Measurements from ENCODE around the gene ZNF121.
"Not testable (repeated sequence)": the region's sequence is repeated elsewhere in the genome, so short reads cannot be mapped to it uniquely, and the experiment has no call there.

ZNF121 gene

DNA sequence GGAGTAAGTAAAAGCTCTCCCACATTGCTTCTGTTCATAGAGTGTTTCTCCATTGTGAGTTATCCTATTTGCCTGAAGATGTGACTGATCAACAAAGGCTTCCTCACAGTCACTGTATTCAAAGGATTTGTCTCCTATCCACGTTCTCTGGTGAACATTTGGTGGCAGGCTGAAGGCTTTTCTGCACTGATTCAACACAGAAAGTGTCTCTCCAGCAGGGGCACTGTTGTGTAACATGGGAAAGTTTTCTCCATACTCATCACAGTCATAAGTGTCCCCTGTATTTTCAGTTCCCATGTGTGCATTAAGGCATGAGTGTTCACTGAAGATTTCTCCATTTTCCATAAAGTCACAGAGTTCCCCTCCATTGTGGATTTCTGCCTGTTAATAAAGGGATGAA lies 17.6 kb downstream of the ZNF121 start:
- TF ChIP-seq ZFX (IDR thresholded peaks at IDR 0.05; ENCODE audit: borderline replicate concordance), result no peak
- TF ChIP-seq, protein P1, sequence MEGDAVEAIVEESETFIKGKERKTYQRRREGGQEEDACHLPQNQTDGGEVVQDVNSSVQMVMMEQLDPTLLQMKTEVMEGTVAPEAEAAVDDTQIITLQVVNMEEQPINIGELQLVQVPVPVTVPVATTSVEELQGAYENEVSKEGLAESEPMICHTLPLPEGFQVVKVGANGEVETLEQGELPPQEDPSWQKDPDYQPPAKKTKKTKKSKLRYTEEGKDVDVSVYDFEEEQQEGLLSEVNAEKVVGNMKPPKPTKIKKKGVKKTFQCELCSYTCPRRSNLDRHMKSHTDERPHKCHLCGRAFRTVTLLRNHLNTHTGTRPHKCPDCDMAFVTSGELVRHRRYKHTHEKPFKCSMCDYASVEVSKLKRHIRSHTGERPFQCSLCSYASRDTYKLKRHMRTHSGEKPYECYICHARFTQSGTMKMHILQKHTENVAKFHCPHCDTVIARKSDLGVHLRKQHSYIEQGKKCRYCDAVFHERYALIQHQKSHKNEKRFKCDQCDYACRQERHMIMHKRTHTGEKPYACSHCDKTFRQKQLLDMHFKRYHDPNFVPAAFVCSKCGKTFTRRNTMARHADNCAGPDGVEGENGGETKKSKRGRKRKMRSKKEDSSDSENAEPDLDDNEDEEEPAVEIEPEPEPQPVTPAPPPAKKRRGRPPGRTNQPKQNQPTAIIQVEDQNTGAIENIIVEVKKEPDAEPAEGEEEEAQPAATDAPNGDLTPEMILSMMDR (IDR thresholded peaks at IDR 0.05), result peak; percentile 19; the same call in 1 of the 2 replicates
- H3K27ac ChIP-seq, result no peak overlapping the region

DNA sequence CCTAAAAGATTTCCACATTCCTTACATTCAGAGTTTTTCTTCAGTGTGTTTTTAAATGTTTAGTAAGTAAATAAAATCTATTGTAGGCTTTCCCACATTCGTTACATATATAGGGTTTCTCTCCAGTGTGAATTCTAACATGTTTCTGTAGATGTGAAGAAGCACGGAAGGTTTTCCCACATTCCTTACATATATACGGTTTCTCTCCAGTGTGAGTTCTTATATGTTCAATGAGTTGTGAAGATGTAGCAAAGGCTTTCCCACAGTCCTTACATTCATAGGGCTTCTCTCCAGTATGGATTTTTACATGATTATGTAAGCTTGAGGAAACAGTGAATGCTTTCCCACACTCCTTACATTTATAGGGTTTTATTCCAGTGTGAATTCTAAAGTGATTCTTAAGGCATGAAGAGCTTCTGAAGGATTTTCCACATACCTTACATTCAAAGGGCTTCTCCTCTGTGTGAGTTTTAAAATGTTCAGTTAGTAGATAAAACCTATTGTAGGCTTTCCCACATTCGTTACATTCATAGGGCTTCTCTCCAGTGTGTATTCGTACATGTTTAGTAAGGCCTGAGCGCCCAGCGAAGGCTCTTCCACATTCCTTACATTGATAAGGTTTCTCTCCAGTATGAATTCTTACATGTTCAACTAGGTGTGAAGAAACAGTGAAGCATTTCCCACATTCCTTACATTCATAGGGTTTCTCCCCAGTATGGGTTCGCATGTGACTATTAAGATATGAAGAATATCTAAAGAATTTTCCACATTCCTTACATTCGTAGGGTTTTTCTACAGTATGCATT lies 18.2 kb downstream of the ZNF121 start:
- TF ChIP-seq, protein P1 (IDR thresholded peaks at IDR 0.05), result no peak
- no peak for TF ChIP-seq ZFX (IDR thresholded peaks at IDR 0.05; ENCODE audit: borderline replicate concordance)
- no peak overlapping the region for H3K27ac ChIP-seq

DNA sequence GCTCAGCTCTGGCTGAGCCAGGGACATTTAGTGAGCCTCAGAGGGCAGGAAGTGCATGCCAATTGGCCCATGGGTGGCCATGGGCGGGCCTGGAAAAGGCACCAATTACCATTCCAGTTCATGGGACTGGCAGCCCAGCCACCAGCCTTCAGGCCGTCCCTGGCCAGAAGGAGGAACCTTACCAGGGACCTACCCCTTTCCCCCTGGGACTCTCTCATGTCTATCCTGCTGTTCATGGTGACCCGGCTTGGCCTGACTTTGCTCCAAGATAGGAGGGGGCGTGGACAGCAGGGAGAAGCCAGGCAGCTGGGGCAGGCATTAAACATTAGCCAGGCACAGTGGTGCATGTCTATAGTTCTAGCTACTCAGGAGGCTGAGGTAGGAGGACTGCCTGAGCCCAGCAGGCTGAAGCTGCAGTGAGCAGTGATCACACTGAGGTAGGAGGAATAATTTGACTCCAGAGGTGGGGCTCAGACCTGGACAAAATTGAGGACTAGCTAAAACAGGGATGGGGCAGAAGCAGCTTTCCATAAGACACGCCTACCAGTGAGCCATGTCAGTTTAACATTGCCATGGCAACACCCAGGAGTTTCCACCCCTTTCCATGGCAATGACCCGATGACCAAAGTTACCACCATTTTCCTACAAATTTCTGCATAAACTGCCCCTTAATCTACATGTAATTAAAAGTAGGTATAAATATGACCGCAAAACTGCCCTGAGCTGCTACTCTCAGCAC lies 31.6 kb downstream of the ZNF121 start:
- no peak overlapping the region for H3K27ac ChIP-seq
- TF ChIP-seq, protein P1 (IDR thresholded peaks at IDR 0.05), result no peak
- TF ChIP-seq ZFX (IDR thresholded peaks at IDR 0.05; ENCODE audit: borderline replicate concordance), result no peak

DNA sequence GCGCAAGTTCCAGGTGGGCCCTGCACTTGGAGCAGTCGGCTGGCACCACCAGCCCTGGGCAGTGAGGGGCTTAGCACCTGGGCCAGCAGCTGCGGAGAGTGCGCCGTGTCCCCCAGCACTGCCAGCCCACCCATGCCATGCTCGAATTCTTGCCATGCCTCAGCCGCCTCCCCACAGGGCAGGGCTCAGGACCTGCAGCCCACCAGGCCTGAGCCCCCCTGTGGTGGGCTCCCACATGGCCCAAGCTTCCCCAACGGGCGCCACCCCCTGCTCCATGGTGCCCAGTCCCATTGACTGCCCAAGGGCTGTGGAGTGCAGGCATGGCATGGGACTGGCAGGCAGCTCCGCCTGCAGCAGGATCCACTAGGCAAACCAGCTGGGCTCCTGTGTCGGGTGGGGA lies 36.4 kb downstream of the ZNF121 start:
- TF ChIP-seq ZFX (IDR thresholded peaks at IDR 0.05; ENCODE audit: borderline replicate concordance), result no peak
- TF ChIP-seq, protein P1 (IDR thresholded peaks at IDR 0.05), result no peak
- no peak overlapping the region for H3K27ac ChIP-seq

DNA sequence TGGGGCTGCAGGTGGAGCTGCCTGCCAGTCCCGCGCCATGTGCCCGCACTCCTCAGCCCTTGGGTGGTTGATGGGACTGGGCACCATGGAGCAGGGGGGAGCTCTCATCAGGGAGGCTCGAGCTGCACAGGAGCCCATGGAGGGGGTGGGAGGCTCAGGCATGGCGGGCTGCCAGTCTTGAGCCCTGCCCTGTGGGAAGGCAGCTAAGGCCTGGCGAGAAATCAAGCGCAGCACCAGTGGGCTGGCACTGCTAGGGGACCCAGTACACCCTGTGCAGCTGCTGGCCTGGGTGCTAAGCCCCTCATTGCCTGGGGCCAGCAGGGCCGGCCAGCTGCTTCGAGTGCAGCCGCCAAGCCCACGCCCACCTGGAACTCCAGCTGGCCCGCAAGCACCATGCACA lies 43.0 kb downstream of the ZNF121 start:
- H3K27ac ChIP-seq, result not testable (repeated sequence)

DNA sequence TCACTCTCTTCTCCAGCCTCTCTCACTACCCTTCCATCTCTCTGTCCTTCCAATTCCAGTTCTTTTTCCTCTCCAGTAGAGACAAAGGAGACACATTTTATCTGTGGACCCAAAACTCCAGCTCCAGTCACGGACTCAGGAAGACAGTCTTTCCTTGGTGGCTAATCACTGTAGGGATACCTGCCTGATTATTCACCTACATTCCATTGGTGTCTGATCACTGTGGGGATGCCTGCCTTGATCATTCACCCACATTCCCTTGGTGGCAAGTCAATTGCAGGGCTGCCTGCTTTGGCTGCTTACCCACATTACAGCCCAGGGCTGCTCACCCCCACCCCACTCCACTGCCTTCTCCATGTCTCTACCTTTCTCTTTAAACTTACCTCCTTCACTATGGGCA lies 44.4 kb downstream of the ZNF121 start:
- H3K27ac ChIP-seq, result not testable (repeated sequence)

DNA sequence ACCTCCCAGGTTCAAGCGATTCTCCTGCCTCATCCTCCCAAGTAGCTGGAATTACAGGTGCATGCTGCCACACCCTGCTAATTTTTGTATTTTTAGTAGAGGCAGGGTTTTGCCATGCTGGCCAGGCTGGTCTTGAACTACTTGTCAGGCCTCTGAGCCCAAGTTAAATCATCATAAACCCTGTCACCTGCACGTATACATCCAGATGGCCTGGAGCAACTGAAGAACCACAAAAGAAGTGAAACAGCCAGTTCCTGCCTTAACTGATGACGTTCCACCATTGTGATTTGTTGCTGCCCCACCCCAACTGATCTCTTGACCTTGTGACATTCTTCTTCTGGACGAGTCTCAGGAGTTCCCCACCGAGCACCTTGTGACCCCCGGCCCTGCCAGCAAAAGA lies 45.1 kb downstream of the ZNF121 start:
- not testable (repeated sequence) for H3K27ac ChIP-seq

DNA sequence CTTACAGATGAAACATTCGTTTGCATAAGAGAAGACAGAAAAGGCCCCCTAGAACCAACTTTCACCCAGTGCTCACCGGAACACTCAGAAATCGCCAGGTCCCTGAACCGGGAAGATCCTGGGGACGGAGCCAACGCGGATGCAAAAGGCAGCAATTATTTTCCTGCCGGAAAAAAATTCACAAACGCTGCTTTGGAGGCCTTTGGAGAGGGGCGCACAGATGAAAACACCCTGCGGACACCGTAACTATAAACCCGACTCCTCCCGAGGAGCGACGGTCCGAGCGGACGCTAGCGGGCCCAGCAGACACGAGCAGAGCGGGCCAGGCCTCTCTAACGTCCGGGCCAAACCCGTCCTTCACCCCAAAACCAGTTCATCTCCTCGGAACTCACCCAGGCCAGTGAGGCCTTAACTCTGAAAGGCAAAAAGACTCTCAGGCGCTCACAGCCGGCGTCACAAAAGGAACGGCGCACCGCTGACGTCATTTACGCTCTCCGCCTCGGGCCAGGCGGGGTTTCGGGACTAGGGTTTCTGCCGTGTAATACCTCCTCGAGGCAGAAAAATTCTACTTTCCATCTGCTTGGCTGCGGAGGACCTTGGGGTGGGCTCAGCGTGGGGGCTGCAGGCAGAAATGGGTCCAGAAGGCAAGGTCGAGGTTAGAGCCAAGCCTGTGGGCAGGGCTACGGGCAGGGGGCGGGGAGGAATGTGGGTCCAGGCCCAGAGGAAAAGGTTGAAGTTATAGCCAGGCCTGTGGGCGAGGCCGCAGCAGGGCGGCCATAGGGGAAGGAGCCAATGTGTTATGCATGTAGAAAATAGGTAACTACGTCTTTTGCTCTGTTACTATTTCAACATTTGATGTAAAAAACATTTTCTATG lies 45.9 kb downstream of the ZNF121 start, which contains the start of gene ZNF426:
ZNF426 (minus strand) TSS at position 463 of the 876 bp plus-strand sequence. CDS start 2,413 bp downstream, outside the sequence.
- TF ChIP-seq, protein P1 (IDR thresholded peaks at IDR 0.05), result no peak
- no peak for TF ChIP-seq ZFX (IDR thresholded peaks at IDR 0.05; ENCODE audit: borderline replicate concordance)
- H3K27ac ChIP-seq, result peak within 1 kb of the TSS; percentile 66
